ENCODE results near the gene CD68. TPM values are rescaled to one million over a fixed set of nuclear protein-coding genes. Genes with fewer than 3 reads are reported as not detected.

CD68 gene
- polyA plus RNA-seq, 1 donor, result 55.2 TPM

- no peak for DNase-seq
These were observed 19.9 kb upstream of the CD68 start for GRCh38 chr17:7559320-7560171.

- no peak for DNase-seq
These were observed 19.0 kb upstream of the CD68 start for GRCh38 chr17:7560172-7561027.

GRCh38 chr17:7561028-7561575, 18.3 kb upstream of the CD68 start:
- peak; percentile 90 for DNase-seq

GRCh38 chr17:7561589-7562207, 17.7 kb upstream of the CD68 start, which contains the start of gene SENP3:
TSS of gene SENP3 (plus strand) at chr17:7561919. CDS start at chr17:7563077, 1,158 bp downstream.
- peak; percentile 94 for DNase-seq

- no peak for DNase-seq
These were observed 17.2 kb upstream of the CD68 start for GRCh38 chr17:7562208-7562605.

GRCh38 chr17:7563115-7563869, 16.1 kb upstream of the CD68 start:
- no peak for DNase-seq

GRCh38 chr17:7569571-7569970, 9.9 kb upstream of the CD68 start:
- no peak for DNase-seq

GRCh38 chr17:7570351-7570750, 9.1 kb upstream of the CD68 start:
- DNase-seq, result no peak

GRCh38 chr17:7572338-7572587, 7.2 kb upstream of the CD68 start:
- DNase-seq, result no peak

GRCh38 chr17:7572588-7573323, 6.7 kb upstream of the CD68 start:
- DNase-seq, result peak; percentile 99

GRCh38 chr17:7573324-7574080, 5.9 kb upstream of the CD68 start:
- DNase-seq, result peak; percentile 94

- DNase-seq, result no peak
These were observed 5.1 kb upstream of the CD68 start for GRCh38 chr17:7574176-7574953.

- DNase-seq, result no peak
These were observed 4.0 kb upstream of the CD68 start for GRCh38 chr17:7575481-7575883.

GRCh38 chr17:7575959-7576358, 3.5 kb upstream of the CD68 start:
- DNase-seq, result no peak

- DNase-seq, result no peak
These were observed 3.0 kb upstream of the CD68 start for GRCh38 chr17:7576432-7576937.

GRCh38 chr17:7577327-7578199, 1.9 kb upstream of the CD68 start:
- DNase-seq, result no peak

- DNase-seq, result no peak
These were observed 581 bp downstream of the CD68 start for GRCh38 chr17:7579834-7580603.
